Measurements from ENCODE around the gene APOL5.
"Not testable (repeated sequence)": the region's sequence is repeated elsewhere in the genome, so short reads cannot be mapped to it uniquely, and the experiment has no call there.

The APOL5 gene

GRCh38 chr22:35685731-35686130 lies 31.9 kb upstream of the APOL5 start:
- no peak for TF ChIP-seq Cebpa-rat (IDR thresholded peaks at IDR 0.05)
- H3K4me2 ChIP-seq = no peak overlapping the region
- no peak overlapping the region for H3K9ac ChIP-seq
- H3K9me3 ChIP-seq = peaks cover 19% of the 10 kb centered on the region
- H3K36me3 ChIP-seq = peaks cover 4% of the 10 kb centered on the region; the same call in 1 of the 2 replicates
- H3K27ac ChIP-seq = no peak overlapping the region
- H3K27me3 ChIP-seq = no peaks in the 10 kb centered on the region
- peaks cover 13% of the 10 kb centered on the region for H3K4me1 ChIP-seq
- no peak overlapping the region for H3K4me3 ChIP-seq
- H4K20me1 ChIP-seq = no peaks in the 10 kb centered on the region

DNA sequence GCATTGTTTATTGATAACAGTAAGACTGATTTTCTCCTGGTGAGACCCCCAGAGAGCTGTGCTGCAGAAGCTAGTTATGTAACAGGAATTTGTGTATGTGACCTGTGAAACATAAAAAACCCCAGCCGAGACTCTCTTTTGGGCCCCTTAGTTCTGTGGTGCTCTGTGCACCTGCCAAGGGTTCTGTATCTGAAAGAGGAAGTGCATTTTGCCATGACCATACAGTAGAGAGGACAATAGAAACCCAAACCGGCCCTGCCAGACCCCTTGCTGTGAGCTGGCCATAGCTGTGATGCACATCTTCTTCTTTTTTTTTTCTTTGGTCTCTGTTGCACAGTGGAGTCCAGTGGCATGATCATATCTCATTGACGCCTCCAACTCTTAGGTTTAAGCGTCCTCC lies 31.4 kb upstream of the APOL5 start:
- Histone ChIP-seq H3K27me3 (no peaks in the 10 kb centered on the region), H3K4me3 (no peak overlapping the region), H3K4me2 (no peak overlapping the region), H3K27ac (no peak overlapping the region), H3K9ac (no peak overlapping the region), H3K4me1 (peaks cover 16% of the 10 kb centered on the region), H4K20me1 (no peaks in the 10 kb centered on the region), H3K36me3 (peaks cover 4% of the 10 kb centered on the region; the same call in 1 of the 2 replicates), H3K9me3 (peaks cover 14% of the 10 kb centered on the region)
- no peak for TF ChIP-seq Cebpa-rat (IDR thresholded peaks at IDR 0.05)

DNA sequence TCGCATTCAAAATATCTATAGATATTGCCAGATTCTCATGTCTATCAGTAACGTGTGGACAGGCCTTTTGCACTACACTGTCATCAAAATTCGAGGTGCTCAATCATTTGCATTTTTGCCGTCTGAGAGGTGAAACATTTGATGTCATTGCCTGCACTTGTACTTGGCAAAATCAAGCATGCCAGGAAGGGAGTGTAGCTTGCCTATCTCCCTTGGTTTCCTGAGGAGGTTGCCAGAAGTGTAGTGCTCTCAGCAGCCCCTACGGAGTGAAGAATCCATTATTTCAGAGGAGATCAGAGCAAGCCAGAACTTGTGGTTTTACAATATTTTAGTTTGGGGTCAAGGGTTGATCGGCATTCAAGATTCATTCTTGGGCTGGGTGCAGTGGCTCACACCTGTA lies 30.2 kb upstream of the APOL5 start:
- H3K27me3 ChIP-seq = no peaks in the 10 kb centered on the region
- H3K27ac ChIP-seq = no peak overlapping the region
- peaks cover 16% of the 10 kb centered on the region for H3K4me1 ChIP-seq
- H3K9ac ChIP-seq = no peak overlapping the region
- no peak for TF ChIP-seq Cebpa-rat (IDR thresholded peaks at IDR 0.05)
- no peaks in the 10 kb centered on the region for H4K20me1 ChIP-seq
- H3K4me2 ChIP-seq = no peak overlapping the region
- H3K9me3 ChIP-seq = peaks cover 2% of the 10 kb centered on the region
- no peak overlapping the region for H3K4me3 ChIP-seq
- no peaks in the 10 kb centered on the region for H3K36me3 ChIP-seq

DNA sequence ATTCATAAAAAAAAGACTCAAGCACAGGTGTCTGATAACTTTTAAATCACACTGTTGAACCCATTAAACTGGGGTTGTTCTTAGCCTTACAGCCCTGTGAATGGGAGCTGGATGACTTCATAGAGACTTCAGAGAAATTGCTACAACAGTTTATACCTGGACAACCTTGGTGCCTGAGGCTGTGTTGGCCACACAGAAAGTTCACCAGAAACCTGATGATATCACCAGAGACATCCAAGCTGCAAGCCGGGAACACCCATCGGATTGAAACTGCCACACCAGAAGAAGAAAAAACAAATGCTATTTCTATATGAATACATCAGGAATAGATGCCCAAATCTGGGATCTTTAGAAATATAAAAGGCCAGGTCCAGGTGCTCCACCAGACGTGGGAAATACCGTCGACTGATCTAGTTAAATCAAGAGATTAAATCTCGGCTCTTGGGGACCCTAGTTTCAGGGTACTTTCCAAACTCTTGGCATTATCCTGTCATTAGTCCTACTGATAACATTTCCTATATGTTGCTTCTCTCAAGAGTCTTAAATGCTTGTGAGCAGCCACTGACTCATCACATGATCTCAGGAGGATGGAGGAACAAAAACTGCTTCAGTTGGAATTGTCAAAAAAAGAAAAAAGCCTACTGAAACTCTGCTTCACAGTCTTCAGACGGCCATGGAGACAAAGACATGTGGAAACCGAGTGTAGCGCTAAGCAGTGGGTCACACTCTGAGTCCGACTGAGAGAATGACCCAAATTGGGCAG lies 28.6 kb upstream of the APOL5 start:
- peaks cover 16% of the 10 kb centered on the region for H3K4me1 ChIP-seq
- no peaks in the 10 kb centered on the region for H3K36me3 ChIP-seq
- peak overlapping the region; percentile 16; the same call in 1 of the 2 replicates for H3K4me2 ChIP-seq
- no peak overlapping the region for H3K27ac ChIP-seq
- no peak for TF ChIP-seq Cebpa-rat (IDR thresholded peaks at IDR 0.05)
- H3K4me3 ChIP-seq = no peak overlapping the region
- no peaks in the 10 kb centered on the region for H4K20me1 ChIP-seq
- H3K9me3 ChIP-seq = no peaks in the 10 kb centered on the region; the same call in 1 of the 2 replicates
- no peaks in the 10 kb centered on the region for H3K27me3 ChIP-seq
- no peak overlapping the region for H3K9ac ChIP-seq

- H3K4me2 ChIP-seq = peak overlapping the region; percentile 16
- H3K4me3 ChIP-seq = no peak overlapping the region
- no peaks in the 10 kb centered on the region for H3K27me3 ChIP-seq
- no peak for TF ChIP-seq Cebpa-rat (IDR thresholded peaks at IDR 0.05)
- H3K9me3 ChIP-seq = no peaks in the 10 kb centered on the region; the same call in 1 of the 2 replicates
- no peaks in the 10 kb centered on the region for H3K36me3 ChIP-seq
- no peak overlapping the region for H3K27ac ChIP-seq
- no peak overlapping the region for H3K9ac ChIP-seq
- no peaks in the 10 kb centered on the region for H4K20me1 ChIP-seq
- peaks cover 16% of the 10 kb centered on the region for H3K4me1 ChIP-seq
These were observed 27.7 kb upstream of the APOL5 start for GRCh38 chr22:35690001-35690400.

DNA sequence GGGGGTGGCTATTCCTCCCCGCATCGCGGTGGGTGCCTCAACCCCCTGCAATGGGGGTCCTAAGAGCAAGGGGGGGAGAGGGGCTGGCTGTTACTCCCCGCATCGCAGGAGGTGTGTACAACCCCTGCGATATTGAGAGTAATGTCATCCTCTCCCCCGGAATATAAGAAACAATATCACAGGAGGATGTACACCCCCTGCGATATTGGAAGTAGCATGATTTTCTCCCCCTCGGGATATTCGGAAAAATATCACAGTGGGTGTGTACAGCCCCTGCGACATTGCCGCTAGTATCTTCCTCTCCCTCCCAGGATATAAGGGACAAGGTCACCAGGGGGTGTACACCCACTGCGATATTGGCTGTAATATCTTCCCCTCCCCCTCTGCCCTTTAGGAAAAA lies 22.5 kb upstream of the APOL5 start:
- Histone ChIP-seq H3K4me2 (no peak overlapping the region), H3K9me3 (peaks cover 5% of the 10 kb centered on the region; the same call in 1 of the 2 replicates), H4K20me1 (no peaks in the 10 kb centered on the region), H3K4me1 (peaks cover 8% of the 10 kb centered on the region), H3K36me3 (no peaks in the 10 kb centered on the region), H3K27me3 (no peaks in the 10 kb centered on the region), H3K4me3 (no peak overlapping the region), H3K27ac (no peak overlapping the region), H3K9ac (no peak overlapping the region)
- TF ChIP-seq Cebpa-rat (IDR thresholded peaks at IDR 0.05) = no peak

DNA sequence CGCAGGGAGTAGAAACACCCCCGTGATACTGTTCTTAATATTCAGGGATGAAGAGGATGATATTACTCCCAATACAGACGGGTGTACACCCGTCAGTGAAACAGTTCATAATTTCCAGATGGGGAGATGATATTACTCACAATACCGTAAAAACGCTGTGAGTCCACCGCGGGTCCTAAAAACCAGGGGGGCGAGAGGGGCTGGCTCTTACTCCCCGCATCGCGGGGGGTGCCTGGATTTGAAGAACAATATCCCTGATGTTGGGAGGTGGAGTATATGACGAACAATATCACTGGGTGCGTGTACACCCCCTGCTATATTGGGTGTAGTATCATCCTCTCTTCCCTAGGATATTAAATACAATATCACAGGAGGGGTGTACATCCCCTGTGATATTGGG lies 20.5 kb upstream of the APOL5 start:
- TF ChIP-seq Cebpa-rat (IDR thresholded peaks at IDR 0.05) = no peak
- 0 out of 2 replicates have a peak, but pooled peaks cover 5% of the 10 kb centered on the region for H3K9me3 ChIP-seq
- H3K27me3 ChIP-seq = no peaks in the 10 kb centered on the region
- H3K27ac ChIP-seq = no peak overlapping the region
- H3K4me3 ChIP-seq = no peak overlapping the region
- H3K4me1 ChIP-seq = no peaks in the 10 kb centered on the region
- no peaks in the 10 kb centered on the region for H3K36me3 ChIP-seq
- H3K4me2 ChIP-seq = no peak overlapping the region
- no peaks in the 10 kb centered on the region for H4K20me1 ChIP-seq
- H3K9ac ChIP-seq = no peak overlapping the region

DNA sequence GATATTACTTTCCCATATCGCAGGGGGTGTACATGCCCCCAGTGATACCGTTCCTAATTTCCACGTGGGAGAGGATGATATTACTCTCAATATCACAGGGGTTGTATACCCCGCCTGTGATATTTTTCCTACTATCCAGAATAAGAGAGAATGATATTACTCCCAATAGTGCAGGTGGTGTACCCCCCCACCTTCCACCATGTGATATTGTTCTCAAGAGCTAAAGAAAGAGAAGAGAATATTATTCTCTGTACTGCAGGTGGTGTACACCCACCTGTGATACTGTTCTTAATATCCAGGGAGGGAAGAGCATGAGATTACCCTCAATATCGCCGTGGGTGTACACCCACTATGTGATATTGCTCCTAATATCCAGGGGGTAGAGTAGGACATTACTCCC lies 17.8 kb upstream of the APOL5 start:
- not testable (repeated sequence) for H3K27me3 ChIP-seq, H3K9me3 ChIP-seq, H3K9ac ChIP-seq, H3K4me2 ChIP-seq, H3K4me3 ChIP-seq, H4K20me1 ChIP-seq, H3K36me3 ChIP-seq, H3K4me1 ChIP-seq, H3K27ac ChIP-seq

DNA sequence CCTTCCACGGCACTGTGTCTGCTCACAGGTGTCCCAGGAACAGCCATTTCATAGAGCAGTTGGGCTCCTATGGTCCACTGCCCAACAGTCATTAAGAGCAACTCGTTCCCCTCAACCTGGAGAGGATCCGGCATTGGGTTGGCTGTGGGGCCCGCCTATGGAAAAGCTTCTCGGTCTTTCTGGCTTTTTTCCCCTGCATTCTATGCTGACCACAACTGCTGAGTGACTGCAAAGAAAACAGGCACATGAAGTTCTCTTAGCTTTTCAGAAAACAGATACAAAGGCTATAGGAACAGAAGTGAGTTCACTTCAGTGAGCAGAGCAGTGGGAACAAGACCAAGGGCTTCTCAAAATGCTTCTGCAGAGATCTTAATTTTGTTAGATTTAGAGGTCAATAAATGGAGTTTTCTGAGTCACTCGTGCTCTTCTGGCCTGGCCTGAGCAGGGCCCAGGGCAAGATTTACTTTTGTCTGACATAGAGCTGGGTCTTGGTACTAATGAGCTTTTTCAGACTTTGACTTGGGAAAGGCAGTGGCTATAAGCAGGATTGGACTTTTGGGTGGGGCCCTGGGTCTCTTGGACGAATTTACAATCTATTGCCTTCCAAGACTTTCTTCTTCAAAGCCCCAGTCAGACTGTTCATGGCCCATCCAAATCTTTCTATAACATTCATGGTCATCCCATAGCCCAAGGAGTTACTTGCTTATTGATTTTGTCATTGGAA lies 13.6 kb upstream of the APOL5 start:
- Histone ChIP-seq H3K9me3 (no peaks in the 10 kb centered on the region), H3K4me3 (no peak overlapping the region), H3K36me3 (no peaks in the 10 kb centered on the region), H3K27me3 (no peaks in the 10 kb centered on the region), H3K4me1 (no peaks in the 10 kb centered on the region), H3K4me2 (no peak overlapping the region), H3K27ac (no peak overlapping the region), H3K9ac (no peak overlapping the region), H4K20me1 (no peaks in the 10 kb centered on the region)
- no peak for TF ChIP-seq Cebpa-rat (IDR thresholded peaks at IDR 0.05)

DNA sequence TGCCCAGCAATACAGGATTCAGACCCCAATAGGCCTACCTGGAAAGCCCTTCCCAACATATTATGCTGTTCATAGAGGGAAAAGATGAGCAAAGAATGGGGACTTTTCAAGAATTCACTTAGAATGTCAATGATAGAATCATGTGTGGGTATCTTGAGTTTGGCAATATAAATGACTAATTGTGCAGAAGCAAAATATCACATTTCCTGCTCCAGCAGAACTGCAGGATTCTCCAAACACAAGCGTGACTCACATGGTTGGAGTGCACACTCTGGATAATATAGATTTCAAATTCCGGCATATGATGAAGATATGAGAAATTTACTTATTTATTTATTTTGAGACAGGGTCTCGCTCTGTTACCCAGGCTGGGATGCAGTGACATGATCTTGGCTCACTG lies 12.5 kb upstream of the APOL5 start:
- no peak overlapping the region for H3K4me3 ChIP-seq
- no peaks in the 10 kb centered on the region for H3K9me3 ChIP-seq
- H3K4me2 ChIP-seq = no peak overlapping the region
- no peak for TF ChIP-seq Cebpa-rat (IDR thresholded peaks at IDR 0.05)
- H4K20me1 ChIP-seq = no peaks in the 10 kb centered on the region
- no peaks in the 10 kb centered on the region for H3K27me3 ChIP-seq
- no peak overlapping the region for H3K27ac ChIP-seq
- no peaks in the 10 kb centered on the region for H3K36me3 ChIP-seq
- no peak overlapping the region for H3K9ac ChIP-seq
- no peaks in the 10 kb centered on the region for H3K4me1 ChIP-seq
